AG04450 (cell line): ENCODE data around the gene GID8. TPM values are rescaled to one million over a fixed set of nuclear protein-coding genes. Genes with fewer than 3 reads are reported as not detected.
A peak's percentile ranks its signal among the peaks of the same experiment; 100 is the strongest.

ENCODE experiments used
- CTCF ChIA-PET: fragments of 300-600, 350-600 bp; formaldehyde crosslinking; extraction: SDS; loops from one replicate; lab custom pipeline; 2022; ENCODE audit warnings: antibody characterized with exemption, inconsistent platforms; lab: Charles Lee
- POLR2A ChIA-PET: fragments of 350-600 bp; formaldehyde crosslinking; extraction: SDS; loops from one replicate; lab custom pipeline; 2021; ENCODE audit warnings: antibody characterized with exemption, inconsistent platforms; lab: Yijun Ruan, JAX
- DNase-seq: peaks from one replicate; pipeline ENCODE4 v3.0.0-alpha.2; 2011; ENCODE audit warnings: low read depth, low spot score
- H3K27ac ChIP-seq: one replicate; pipeline ENCODE4 v1.5.1; 2012; ENCODE audit warnings: low read depth, low read length, control low read depth
- H3K27me3 ChIP-seq: one replicate; pipeline ENCODE4 v1.6.0; 2012; ENCODE audit warnings: low read length; ENCODE audit not compliant: control insufficient read depth, insufficient read depth
- H3K4me3 ChIP-seq: 2 replicates; pipeline ENCODE4 v1.5.1; 2011; ENCODE audit warnings: mild to moderate bottlenecking, low read depth, low read length, control low read depth
- H3K9me3 ChIP-seq: 2 replicates; pipeline ENCODE4 v1.5.1; 2012; ENCODE audit warnings: low read length; ENCODE audit not compliant: control insufficient read depth, insufficient read depth
- CTCF ChIP-seq: IDR thresholded peaks from 2 replicates; pipeline ENCODE4 v1.5.1; 2011; ENCODE audit warnings: low read depth, low read length, control low read depth, inconsistent platforms
- polyA plus RNA-seq: library from polyadenylated mRNA; depleted of rRNA; stranded (reverse); fragments of >200 nt; gene quantifications from 2 replicates; pipeline ENCODE4 v1.2.3, GENCODE V29; 2011

Gene GID8
- polyA plus RNA-seq, 1 experiment, result 24.4 TPM

GRCh38 chr20:62926229-62927127, 11.5 kb upstream of the GID8 start, which contains the start of gene DIDO1:
Gene DIDO1 (minus strand): TSS chr20:62926505.
- H3K27me3 ChIP-seq, result no peaks in the 10 kb centered on the region
- POLR2A ChIA-PET, result interaction anchor here (1.3 kb wide), 1 partner anchor 11 kb away, joined by 11 read pairs; the partner anchor contains the start of gene GID8
- peaks cover 4% of the 10 kb centered on the region; the same call in 1 of the 2 replicates for H3K9me3 ChIP-seq
- H3K27ac ChIP-seq, result peak within 1 kb of the TSS; percentile 87
- DNase-seq, result peak; percentile 49
- peak within 1 kb of the TSS; percentile 87 for H3K4me3 ChIP-seq
- TF ChIP-seq CTCF, result peak; percentile 59
- CTCF ChIA-PET, result interaction anchor here (0.6 to 1.7 kb wide), 11 partner anchors 9 to 83 kb away, joined by 3 to 8 read pairs (median 3); partner anchors contain the start of gene GID8

GRCh38 chr20:62927128-62927705, 10.7 kb upstream of the GID8 start:
- Histone ChIP-seq H3K27ac (peak overlapping the region; percentile 11), H3K9me3 (peaks cover 4% of the 10 kb centered on the region; the same call in 1 of the 2 replicates), H3K4me3 (peak overlapping the region; percentile 87), H3K27me3 (no peaks in the 10 kb centered on the region)
- ChIA-PET CTCF (interaction anchor here (0.6 to 1.7 kb wide), 12 partner anchors 8 to 82 kb away, joined by 3 to 8 read pairs (median 3); partner anchors contain the start of gene GID8), POLR2A (interaction anchor here (1.3 kb wide), 1 partner anchor 10 kb away, joined by 11 read pairs; the partner anchor contains the start of gene GID8)
- DNase-seq, result no peak
- TF ChIP-seq CTCF, result no peak

GRCh38 chr20:62928246-62928939, 9.6 kb upstream of the GID8 start:
- no peaks in the 10 kb centered on the region for H3K27me3 ChIP-seq
- peak overlapping the region; percentile 59 for H3K4me3 ChIP-seq
- no peak for DNase-seq
- ChIA-PET POLR2A (interaction anchor here (0.6 kb wide), 2 partner anchors 51 to 763 kb away, joined by 4 to 5 read pairs; no protein-coding TSS in a partner anchor), CTCF (interaction anchor here (1.1 kb wide), 1 partner anchor 29 kb away, joined by 3 read pairs; no protein-coding TSS in a partner anchor)
- no peak for TF ChIP-seq CTCF
- peak overlapping the region; percentile 47 for H3K27ac ChIP-seq
- H3K9me3 ChIP-seq, result peaks cover 4% of the 10 kb centered on the region; the same call in 1 of the 2 replicates

GRCh38 chr20:62929051-62929538, 8.9 kb upstream of the GID8 start:
- CTCF ChIA-PET, result no interaction called here
- TF ChIP-seq CTCF, result no peak

More at GRCh38 chr20:62929051-62929538, 8.9 kb upstream of the GID8 start:
- peak overlapping the region; percentile 59 for H3K4me3 ChIP-seq
- no peak for DNase-seq
- peak overlapping the region; percentile 47 for H3K27ac ChIP-seq
- no peaks in the 10 kb centered on the region for H3K27me3 ChIP-seq
- POLR2A ChIA-PET, result interaction anchor here (1.0 kb wide), 1 partner anchor 9 kb away, joined by 4 read pairs; the partner anchor contains the start of gene GID8
- peaks cover 4% of the 10 kb centered on the region; the same call in 1 of the 2 replicates for H3K9me3 ChIP-seq
